HG03354 (cell line): ENCODE results near the gene ARHGEF37.
A peak's percentile ranks its signal among the peaks of the same experiment; 100 is the strongest.
"Not testable (repeated sequence)": the region's sequence is repeated elsewhere in the genome, so short reads cannot be mapped to it uniquely, and the experiment has no call there.

ENCODE experiments used
- ATAC-seq: cut with Tn5 transposase; IDR thresholded peaks from one replicate; pipeline ENCODE4 v1.9.1; 2021; ENCODE audit warnings: mild to moderate bottlenecking; ENCODE audit not compliant: unreplicated experiment, poor library complexity, severe bottlenecking

ARHGEF37 gene

DNA sequence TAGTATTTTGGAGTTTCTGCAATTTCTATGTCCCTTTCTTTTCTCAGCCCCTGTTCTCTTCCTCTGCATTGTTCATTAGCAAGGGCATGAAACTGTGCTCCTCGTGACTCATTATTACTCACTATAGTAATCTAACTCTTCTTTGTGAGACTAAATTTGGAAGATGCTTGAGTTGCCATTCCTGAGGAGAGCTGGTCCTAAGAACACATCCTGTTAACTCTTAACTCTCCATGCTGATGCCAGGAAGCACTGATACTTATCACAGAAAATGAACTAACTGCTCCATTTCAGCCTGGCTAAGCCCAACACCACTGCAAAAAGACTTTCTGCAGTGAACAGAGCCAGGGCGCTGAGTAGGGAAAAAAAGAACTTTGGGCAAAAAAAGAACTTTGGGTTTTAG, 19.4 kb upstream of the ARHGEF37 start:
- ATAC-seq: no peak

DNA sequence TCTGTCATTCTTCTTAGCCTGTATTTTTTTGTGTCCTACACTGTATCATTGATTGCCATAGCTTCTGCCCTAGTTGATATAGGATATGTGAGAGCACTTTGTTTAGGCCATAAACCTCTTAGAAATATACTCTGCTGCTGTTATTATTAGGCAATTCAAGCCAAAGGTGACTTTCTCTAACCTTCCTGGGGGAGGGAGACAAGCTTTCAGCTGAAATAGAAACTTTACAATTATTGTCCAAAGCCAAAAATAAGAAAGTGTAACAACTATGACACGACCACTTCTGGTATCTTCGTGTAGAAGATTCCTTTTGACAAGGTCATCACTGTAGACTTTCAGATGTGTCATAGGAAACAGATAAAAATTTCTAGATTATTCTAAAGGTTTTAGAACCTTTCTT, 17.8 kb upstream of the ARHGEF37 start:
- ATAC-seq: no peak

- peak; percentile 97 for ATAC-seq
These were observed 16.7 kb upstream of the ARHGEF37 start for GRCh38 chr5:149564542-149565140.

DNA sequence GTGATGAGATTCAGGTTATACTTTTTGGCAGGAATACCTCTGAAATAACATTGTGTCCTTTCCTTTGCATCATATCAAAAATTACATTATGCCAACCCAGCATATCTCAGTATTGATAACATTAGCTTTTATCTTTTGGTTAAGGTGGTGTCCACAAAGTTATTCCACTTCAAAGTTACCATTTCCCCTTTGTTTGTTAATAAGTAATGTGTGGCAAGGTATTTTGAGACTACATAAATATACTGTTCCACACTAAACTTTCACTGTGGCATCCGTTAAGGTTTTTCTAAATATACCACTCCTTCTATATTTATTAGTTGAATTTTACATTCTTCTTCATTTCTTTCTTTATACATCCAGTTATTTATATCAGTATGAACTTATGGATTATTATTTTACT, 14.1 kb upstream of the ARHGEF37 start:
- ATAC-seq: peak; percentile 49

- ATAC-seq: no peak
These were observed 9.1 kb upstream of the ARHGEF37 start for GRCh38 chr5:149572170-149572569.

GRCh38 chr5:149572576-149573231, 8.6 kb upstream of the ARHGEF37 start:
- no peak for ATAC-seq

GRCh38 chr5:149575131-149575530, 6.2 kb upstream of the ARHGEF37 start:
- ATAC-seq: no peak

DNA sequence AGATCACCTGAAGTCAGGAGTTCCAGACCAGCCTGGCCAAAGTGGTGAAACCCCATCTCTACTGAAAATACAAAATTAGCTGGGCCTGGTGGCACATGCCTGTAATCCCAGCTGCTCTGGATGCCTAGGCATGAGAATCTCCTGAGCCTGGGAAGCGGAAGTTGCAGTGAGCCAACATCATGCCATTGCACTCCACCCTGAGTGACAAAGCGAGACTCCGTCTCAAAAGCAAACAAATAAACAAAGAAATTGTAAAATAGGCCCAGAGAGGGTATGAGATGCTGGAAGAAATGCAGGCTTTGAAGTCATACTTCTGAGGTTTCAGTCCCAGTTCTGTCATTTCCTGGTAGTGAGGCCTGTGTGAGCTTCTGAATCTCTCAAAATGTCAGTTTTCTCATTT, 5.3 kb upstream of the ARHGEF37 start:
- no peak for ATAC-seq

GRCh38 chr5:149578896-149579295, 2.4 kb upstream of the ARHGEF37 start:
- no peak for ATAC-seq

- no peak for ATAC-seq
These were observed 498 bp upstream of the ARHGEF37 start for GRCh38 chr5:149580808-149581191.

DNA sequence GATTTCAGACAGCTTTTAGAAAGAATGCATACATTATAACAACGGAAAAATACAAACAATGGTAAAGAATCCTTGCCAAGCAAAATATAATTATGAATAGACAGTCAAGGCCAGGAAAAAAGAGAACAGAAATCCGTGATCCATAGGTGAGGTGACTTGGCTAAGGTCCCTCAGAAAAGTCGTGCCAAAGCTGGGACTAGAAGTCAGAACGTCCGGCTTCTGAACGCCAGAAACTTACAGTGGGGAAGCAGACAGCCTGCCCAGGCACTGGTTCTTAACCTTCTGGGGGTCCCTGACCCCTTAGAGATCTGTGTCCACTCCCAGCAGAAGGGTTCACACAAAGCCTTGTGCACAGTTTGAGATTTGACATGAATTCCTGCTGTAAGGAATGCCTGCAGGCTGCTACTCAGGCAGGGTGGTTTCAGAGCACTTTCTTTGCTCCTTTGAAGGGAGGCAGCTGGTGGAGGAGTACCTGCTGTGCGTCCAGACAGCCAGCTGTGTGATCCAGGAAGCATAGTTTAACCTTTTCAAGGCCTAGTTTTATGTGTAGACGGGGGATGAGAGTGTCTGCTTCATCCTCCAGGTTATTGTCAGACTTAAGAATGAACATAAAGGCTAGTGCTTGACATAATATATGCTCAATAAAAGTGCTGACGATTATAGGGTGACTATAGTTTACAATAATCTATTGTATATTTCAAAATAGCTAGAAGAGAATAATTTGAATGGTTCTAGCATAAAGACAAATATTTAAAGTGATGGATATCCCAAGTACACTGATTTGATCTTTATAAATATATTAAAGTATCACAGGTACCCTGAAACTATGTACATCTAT, 852 bp downstream of the ARHGEF37 start:
- ATAC-seq: no peak

DNA sequence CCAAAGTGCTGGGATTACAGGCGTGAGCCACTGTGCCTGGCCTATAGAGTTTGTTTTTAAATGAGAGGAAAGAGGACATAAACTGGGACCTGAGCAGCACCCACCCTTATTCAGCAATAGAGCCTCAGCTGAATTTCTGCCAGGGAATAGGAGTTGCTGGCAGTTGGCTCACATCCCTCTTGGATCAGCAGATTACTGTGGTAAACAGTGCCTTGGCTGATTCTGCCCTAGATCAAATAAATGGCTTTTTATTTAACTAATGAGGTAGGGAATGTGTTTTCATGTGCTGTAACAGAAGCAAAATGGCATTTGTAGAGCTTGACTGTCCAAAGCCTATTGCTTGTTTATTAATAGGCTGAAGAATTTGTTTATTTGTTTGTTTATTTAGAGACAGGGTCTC, 2.1 kb downstream of the ARHGEF37 start:
- ATAC-seq: no peak

- no peak for ATAC-seq
These were observed 2.8 kb downstream of the ARHGEF37 start for GRCh38 chr5:149584121-149584520.

DNA sequence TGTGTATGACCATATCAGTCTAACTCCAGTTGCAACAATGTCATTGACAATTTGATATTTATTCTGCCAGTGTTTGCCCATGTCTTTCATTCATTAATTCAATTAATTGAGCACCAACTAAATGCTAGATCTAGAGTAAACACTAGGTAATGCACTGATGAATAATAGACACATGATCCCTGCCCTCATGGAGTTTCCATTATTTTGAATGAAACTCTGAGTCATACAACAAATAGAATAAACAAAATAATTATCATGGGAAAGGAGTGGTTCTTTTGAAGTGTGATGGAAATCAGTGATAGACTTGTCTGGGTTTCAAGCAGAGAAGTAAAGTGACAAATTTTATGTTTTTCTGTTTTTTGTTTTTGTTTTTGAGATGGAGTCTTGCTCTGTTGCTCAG, 4.6 kb downstream of the ARHGEF37 start:
- ATAC-seq: no peak

- ATAC-seq: no peak
These were observed 5.5 kb downstream of the ARHGEF37 start for GRCh38 chr5:149586708-149587318.

DNA sequence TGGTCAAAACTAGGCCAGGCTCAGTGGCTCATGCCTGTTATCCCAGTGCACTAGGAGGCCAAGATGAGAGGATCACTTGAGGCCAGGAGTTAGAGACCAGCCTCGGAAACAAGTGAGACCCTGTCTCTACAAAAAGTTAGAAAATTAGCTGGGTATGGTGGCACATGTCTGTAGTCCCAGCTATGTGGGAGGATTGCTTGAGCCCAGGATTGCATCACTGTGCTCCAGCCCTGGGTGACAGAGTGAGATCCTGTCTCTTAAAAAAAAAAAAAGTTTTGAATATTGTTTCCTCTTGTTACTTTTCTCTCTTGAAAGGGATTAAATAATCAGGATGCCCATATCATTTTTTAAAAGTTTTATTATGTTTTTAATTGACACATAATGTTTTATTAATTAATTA, 7.6 kb downstream of the ARHGEF37 start:
- no peak for ATAC-seq

GRCh38 chr5:149593370-149593769, 12.1 kb downstream of the ARHGEF37 start:
- no peak for ATAC-seq

DNA sequence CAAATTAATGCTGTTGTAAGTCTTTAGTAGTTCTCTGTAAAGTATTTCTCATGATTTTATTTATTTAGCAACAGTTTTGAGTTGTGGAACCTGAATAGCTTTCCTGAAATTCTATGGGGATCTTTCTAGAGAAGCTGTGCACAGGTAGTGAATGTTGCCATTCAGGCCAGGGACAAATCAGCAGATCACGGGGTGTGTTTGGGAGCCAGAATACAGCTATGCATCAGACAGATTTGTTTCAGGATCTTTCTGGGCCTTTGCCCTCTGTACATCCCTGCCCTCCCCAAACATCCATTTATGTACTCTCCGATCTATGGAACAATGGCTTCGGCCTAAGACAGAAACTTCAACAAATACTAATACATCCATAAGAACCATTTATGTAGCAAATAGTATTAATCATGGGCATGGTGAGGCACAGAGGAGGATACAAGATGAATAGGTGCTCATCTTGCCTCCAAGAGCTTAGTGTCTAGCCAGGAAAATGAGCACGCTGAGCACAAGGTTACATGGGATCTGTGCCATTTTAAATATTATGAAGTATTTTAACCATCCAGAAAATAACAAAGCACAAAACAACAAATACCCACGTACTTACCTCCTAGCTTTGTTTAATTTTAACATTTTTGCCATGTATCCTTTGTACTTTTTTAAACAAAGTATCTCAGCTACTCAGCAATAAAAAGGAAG, 13.1 kb downstream of the ARHGEF37 start:
- ATAC-seq: no peak

- not testable (repeated sequence) for ATAC-seq
These were observed 13.8 kb downstream of the ARHGEF37 start for GRCh38 chr5:149595105-149595504.

- ATAC-seq: no peak
These were observed 15.4 kb downstream of the ARHGEF37 start for GRCh38 chr5:149596712-149597111.
